H9 (cell line): ENCODE results near the gene CCDC33. TPM values are rescaled to one million over a fixed set of nuclear protein-coding genes. Genes with fewer than 3 reads are reported as not detected.

Experiments
- DNase-seq: peaks from one replicate; pipeline ENCODE4 v3.0.0-alpha.2; 2017
- H2AFZ ChIP-seq: one replicate; pipeline ENCODE4 v1.6.1; 2013; ENCODE audit warnings: mild to moderate bottlenecking, low read length, control low read depth, moderate library complexity
- H2AK5ac ChIP-seq: 2 replicates; pipeline ENCODE4 v1.6.1; 2013; ENCODE audit warnings: low read length, control low read depth, mixed read lengths; ENCODE audit not compliant: insufficient read length
- H2BK120ac ChIP-seq: one replicate; pipeline ENCODE4 v1.6.1; 2013; ENCODE audit warnings: low read depth, mild to moderate bottlenecking, low read length, control low read depth, inconsistent platforms; ENCODE audit not compliant: poor library complexity, severe bottlenecking
- H2BK12ac ChIP-seq: 2 replicates; pipeline ENCODE4 v1.6.1; 2013; ENCODE audit warnings: low read length, control low read depth, mixed read lengths, low read depth; ENCODE audit not compliant: insufficient read length
- H2BK15ac ChIP-seq: 2 replicates; pipeline ENCODE4 v1.6.1; 2013; ENCODE audit warnings: low read depth, low read length, control low read depth
- H2BK20ac ChIP-seq: one replicate; pipeline ENCODE4 v1.6.1; 2013; ENCODE audit warnings: low read depth, mild to moderate bottlenecking, low read length, control low read depth, inconsistent platforms; ENCODE audit not compliant: poor library complexity, severe bottlenecking
- H2BK5ac ChIP-seq: 2 replicates; pipeline ENCODE4 v1.6.1; 2013; ENCODE audit warnings: low read length, control low read depth, mixed read lengths; ENCODE audit not compliant: insufficient read length
- H3K14ac ChIP-seq: 2 replicates; pipeline ENCODE4 v1.6.1; 2013; ENCODE audit warnings: low read length, control low read depth; ENCODE audit not compliant: insufficient read depth
- H3K18ac ChIP-seq: 2 replicates; pipeline ENCODE4 v1.6.1; 2013; ENCODE audit warnings: low read depth, mild to moderate bottlenecking, mixed read lengths, low read length, control low read depth; ENCODE audit not compliant: insufficient read length
- H3K23ac ChIP-seq: 2 replicates; pipeline ENCODE4 v1.6.1; 2013; ENCODE audit warnings: low read length, control low read depth, mixed read lengths, low read depth; ENCODE audit not compliant: insufficient read length
- H3K23me2 ChIP-seq: 2 replicates; pipeline ENCODE4 v1.6.1; 2013; ENCODE audit warnings: low read depth, mild to moderate bottlenecking, mixed read lengths, low read length, control low read depth; ENCODE audit not compliant: insufficient read length, poor library complexity, severe bottlenecking
- H3K27ac ChIP-seq: 2 replicates; pipeline ENCODE4 v1.5.1; 2013; ENCODE audit warnings: low read length, control low read depth, mixed read lengths, low read depth; ENCODE audit not compliant: insufficient read length
- H3K27me3 ChIP-seq: 2 replicates; pipeline ENCODE4 v1.6.1; 2013; ENCODE audit warnings: low read length, control low read depth, inconsistent platforms; ENCODE audit not compliant: insufficient read depth
- H3K4ac ChIP-seq: 2 replicates; pipeline ENCODE4 v1.6.1; 2013; ENCODE audit warnings: low read depth, mild to moderate bottlenecking, control low read depth, inconsistent platforms, low read length, moderate library complexity
- H3K4me1 ChIP-seq: 2 replicates; pipeline ENCODE4 v1.6.1; 2013; ENCODE audit warnings: low read length, control low read depth, inconsistent platforms; ENCODE audit not compliant: insufficient read depth
- H3K4me2 ChIP-seq: 2 replicates; pipeline ENCODE4 v1.6.1; 2013; ENCODE audit warnings: low read length, control low read depth, mixed read lengths; ENCODE audit not compliant: insufficient read length, insufficient read depth
- H3K56ac ChIP-seq: 2 replicates; pipeline ENCODE4 v1.6.1; 2013; ENCODE audit warnings: low read depth, mild to moderate bottlenecking, mixed read lengths, low read length, control low read depth; ENCODE audit not compliant: insufficient read length
- H3K79me1 ChIP-seq: 2 replicates; pipeline ENCODE4 v1.6.1; 2013; ENCODE audit warnings: low read depth, mild to moderate bottlenecking, moderate library complexity, low read length, control low read depth, inconsistent platforms; ENCODE audit not compliant: insufficient read depth, poor library complexity, severe bottlenecking
- H3K79me2 ChIP-seq: 2 replicates; pipeline ENCODE4 v1.6.1; 2013; ENCODE audit warnings: low read length, control low read depth, inconsistent platforms; ENCODE audit not compliant: insufficient read depth
- H3K9ac ChIP-seq: 2 replicates; pipeline ENCODE4 v1.6.1; 2013; ENCODE audit warnings: low read length, control low read depth, mixed read lengths; ENCODE audit not compliant: insufficient read length; ENCODE audit errors: extremely low read depth
- H3K9me3 ChIP-seq: one replicate; pipeline ENCODE4 v1.6.1; 2013; ENCODE audit warnings: low read depth, low read length, inconsistent platforms; ENCODE audit not compliant: control insufficient read depth
- H3T11ph ChIP-seq: one replicate; pipeline ENCODE4 v1.6.1; 2013; ENCODE audit warnings: mild to moderate bottlenecking, low read length, control low read depth, inconsistent platforms
- H4K20me1 ChIP-seq: one replicate; pipeline ENCODE4 v1.6.1; 2013; ENCODE audit not compliant: control insufficient read depth, insufficient read length, insufficient read depth
- H4K5ac ChIP-seq: 2 replicates; pipeline ENCODE4 v1.6.1; 2013; ENCODE audit warnings: low read depth, mild to moderate bottlenecking, mixed read lengths, low read length, control low read depth; ENCODE audit not compliant: insufficient read length
- H4K8ac ChIP-seq: replicated peaks from 2 replicates; pipeline ENCODE4 v1.6.1; 2013; ENCODE audit warnings: low read length, control low read depth, mixed read lengths, low read depth; ENCODE audit not compliant: insufficient read length
- H4K91ac ChIP-seq: 2 replicates; pipeline ENCODE4 v1.6.1; 2013; ENCODE audit warnings: low read depth, mild to moderate bottlenecking, moderate library complexity, mixed read lengths, low read length, control low read depth; ENCODE audit not compliant: insufficient read length
- H3K27ac Mint-ChIP-seq, 3 experiments: 2 replicates in 2 of 3; 3 replicates in 1 of 3; pipeline ENCODE4 v1.8.0; 2020 to 2021; ENCODE audit warnings: mixed read lengths in 3 of 3, mild to moderate bottlenecking in 1 of 3, moderate library complexity in 1 of 3
- H3K27me3 Mint-ChIP-seq: 2 replicates; pipeline ENCODE4 v1.8.0; 2021; ENCODE audit warnings: low read depth, mild to moderate bottlenecking, moderate library complexity, mixed read lengths
- H3K36me3 Mint-ChIP-seq, 3 experiments: 2 replicates in 2 of 3; 3 replicates in 1 of 3; pipeline ENCODE4 v1.8.0; 2020 to 2021; ENCODE audit warnings: low read depth in 3 of 3, mixed read lengths in 3 of 3; ENCODE audit not compliant: insufficient read depth in 1 of 3
- H3K4me1 Mint-ChIP-seq, 2 experiments: 2 replicates each; pipeline ENCODE4 v1.8.0; 2020; ENCODE audit warnings: mixed read lengths in 2 of 2
- H3K4me3 Mint-ChIP-seq, 2 experiments: 2 replicates in 1 of 2; 3 replicates in 1 of 2; pipeline ENCODE4 v1.8.0; 2020 to 2021; ENCODE audit warnings: mild to moderate bottlenecking in 2 of 2, mixed read lengths in 2 of 2, moderate library complexity in 1 of 2
- H3K9me3 Mint-ChIP-seq, 2 experiments: 2 replicates in 1 of 2; 3 replicates in 1 of 2; pipeline ENCODE4 v1.8.0; 2020; ENCODE audit warnings: mild to moderate bottlenecking in 2 of 2, mixed read lengths in 2 of 2, moderate library complexity in 1 of 2
- CTCF ChIP-seq: fragments of 200-600 bp; sonication (generic); conservative IDR thresholded peaks from 3 replicates; pipeline ENCODE4 v1.8.0; 2021; ENCODE audit warnings: antibody characterized with exemption, mild to moderate bottlenecking
- WGBS: extraction: QIAGEN DNeasy Blood & Tissue Kit; methylation state at CpG from one replicate; pipeline ENCODE4 v1.1.7; 2013; ENCODE audit warnings: missing lambda C conversion rate, low lambda C conversion rate, mixed read lengths; ENCODE audit not compliant: insufficient read length; ENCODE audit errors: extremely low coverage; 5-methylcytosine and 5-hydroxymethylcytosine counted together
- total RNA-seq: library from RNA; stranded (reverse); gene quantifications from 2 replicates; pipeline ENCODE4 v1.2.1, GENCODE V29; 2021

Gene CCDC33
- total RNA-seq, 1 experiment from 2014 or later, result 4.6 TPM

GRCh38 chr15:74338676-74339075 lies 102.5 kb downstream of the CCDC33 start:
- Histone ChIP-seq H4K91ac (no peak overlapping the region), H2AK5ac (no peak overlapping the region), H3K14ac (no peak overlapping the region; the same call in 1 of the 2 replicates), H2BK5ac (no peak overlapping the region), H3K79me1 (no peaks in the 10 kb centered on the region), H2BK120ac (no peak overlapping the region), H3K9me3 (no peaks in the 10 kb centered on the region), H3K9ac (no peak overlapping the region), H2BK12ac (no peak overlapping the region), H3K4me2 (no peak overlapping the region), H3K23ac (no peak overlapping the region), H3T11ph (no peak overlapping the region), H3K56ac (no peak overlapping the region), H3K79me2 (no peaks in the 10 kb centered on the region), H2AFZ (no peak overlapping the region), H4K5ac (no peak overlapping the region), H3K4ac (no peak overlapping the region), H2BK15ac (no peak overlapping the region), H3K23me2 (no peaks in the 10 kb centered on the region), H3K4me1 (no peaks in the 10 kb centered on the region), H4K20me1 (no peaks in the 10 kb centered on the region), H3K18ac (no peak overlapping the region), H3K27me3 (no peaks in the 10 kb centered on the region), H4K8ac (no peak overlapping the region), H3K27ac (no peak overlapping the region), H2BK20ac (no peak overlapping the region)
- Mint-ChIP-seq H3K36me3 (peaks cover 0 to 2% (median 0%) of the 10 kb centered on the region in 3 experiments; a peak in 2 of 7 replicates), H3K4me1 (no peaks in the 10 kb centered on the region), H3K27ac (no peak overlapping the region), H3K9me3 (peaks cover 0 to 6% of the 10 kb centered on the region in 2 experiments; a peak in 2 of 5 replicates), H3K4me3 (no peak overlapping the region), H3K27me3 (peaks cover 21% of the 10 kb centered on the region)
- no peak for DNase-seq
- no peak for TF ChIP-seq CTCF
- no CpG with 5 or more reads among the region's 5 CpGs for WGBS
